Skin epidermis (tissue), 12 donors: ENCODE results near the gene ST8SIA6.
"Not testable (repeated sequence)": the region's sequence is repeated elsewhere in the genome, so short reads cannot be mapped to it uniquely, and the experiment has no call there.

Experiments used
- H3K27ac ChIP-seq, 21 experiments: fragments of 200-600 bp; sonication (generic) in 11 of 21; one replicate each; pipeline ENCODE4 v1.5.0; 2020; ENCODE audit warnings: mild to moderate bottlenecking in 3 of 21, inconsistent platforms in 2 of 21, moderate library complexity in 2 of 21
- H3K4me3 ChIP-seq, 7 experiments: fragments of 200-600 bp; sonication (generic) in 2 of 7; one replicate each; pipeline ENCODE4 v1.5.0; 2020; ENCODE audit warnings: inconsistent platforms in 2 of 7, mild to moderate bottlenecking in 2 of 7, moderate library complexity in 1 of 7

ST8SIA6 gene

GRCh38 chr10:17403161-17403560, 51.2 kb downstream of the ST8SIA6 start:
- no peak overlapping the region for H3K4me3 ChIP-seq
- H3K27ac ChIP-seq = no peak overlapping the region

- H3K27ac ChIP-seq, H3K4me3 ChIP-seq: not testable (repeated sequence)
Observed at GRCh38 chr10:17402040-17402439, 52.4 kb downstream of the ST8SIA6 start.

- H3K27ac ChIP-seq = no peak overlapping the region
- no peak overlapping the region for H3K4me3 ChIP-seq
Observed at GRCh38 chr10:17396004-17396403, 58.4 kb downstream of the ST8SIA6 start.

GRCh38 chr10:17394854-17395253, 59.5 kb downstream of the ST8SIA6 start:
- Histone ChIP-seq H3K27ac (no peak overlapping the region), H3K4me3 (no peak overlapping the region)

- Histone ChIP-seq H3K27ac (peak overlapping the region in 5 of 21 experiments; percentile 14 to 67 (median 19)), H3K4me3 (no peak overlapping the region)
Observed at GRCh38 chr10:17387861-17388503, 66.4 kb downstream of the ST8SIA6 start.

- Histone ChIP-seq H3K27ac (no peak overlapping the region), H3K4me3 (no peak overlapping the region)
Observed at GRCh38 chr10:17386616-17387075, 67.7 kb downstream of the ST8SIA6 start.

GRCh38 chr10:17386021-17386420, 68.4 kb downstream of the ST8SIA6 start:
- Histone ChIP-seq H3K4me3 (no peak overlapping the region), H3K27ac (no peak overlapping the region)

- H3K27ac ChIP-seq = no peak overlapping the region
- no peak overlapping the region for H3K4me3 ChIP-seq
Observed at GRCh38 chr10:17385066-17385465, 69.3 kb downstream of the ST8SIA6 start.

GRCh38 chr10:17383801-17384555, 70.4 kb downstream of the ST8SIA6 start:
- H3K27ac ChIP-seq = no peak overlapping the region
- H3K4me3 ChIP-seq = no peak overlapping the region

GRCh38 chr10:17381502-17382142, 72.8 kb downstream of the ST8SIA6 start:
- no peak overlapping the region for H3K27ac ChIP-seq

GRCh38 chr10:17380888-17381287, 73.5 kb downstream of the ST8SIA6 start:
- Histone ChIP-seq H3K4me3 (no peak overlapping the region), H3K27ac (no peak overlapping the region)

More at GRCh38 chr10:17381502-17382142, 72.8 kb downstream of the ST8SIA6 start:
- no peak overlapping the region for H3K4me3 ChIP-seq

GRCh38 chr10:17380016-17380415, 74.4 kb downstream of the ST8SIA6 start:
- Histone ChIP-seq H3K27ac (no peak overlapping the region), H3K4me3 (no peak overlapping the region)

GRCh38 chr10:17379151-17379690, 75.2 kb downstream of the ST8SIA6 start:
- no peak overlapping the region for H3K4me3 ChIP-seq
- H3K27ac ChIP-seq = no peak overlapping the region

GRCh38 chr10:17375936-17376584, 78.3 kb downstream of the ST8SIA6 start:
- Histone ChIP-seq H3K27ac (no peak overlapping the region), H3K4me3 (no peak overlapping the region)

GRCh38 chr10:17368708-17369272, 85.6 kb downstream of the ST8SIA6 start:
- Histone ChIP-seq H3K27ac (no peak overlapping the region), H3K4me3 (no peak overlapping the region)

GRCh38 chr10:17366705-17367104, 87.7 kb downstream of the ST8SIA6 start:
- no peak overlapping the region for H3K4me3 ChIP-seq
- no peak overlapping the region for H3K27ac ChIP-seq

- Histone ChIP-seq H3K27ac (no peak overlapping the region), H3K4me3 (no peak overlapping the region)
Observed at GRCh38 chr10:17365402-17365801, 89.0 kb downstream of the ST8SIA6 start.

- Histone ChIP-seq H3K4me3 (no peak overlapping the region), H3K27ac (no peak overlapping the region)
Observed at GRCh38 chr10:17358461-17358860, 95.9 kb downstream of the ST8SIA6 start.

GRCh38 chr10:17357781-17358180, 96.6 kb downstream of the ST8SIA6 start:
- Histone ChIP-seq H3K4me3 (no peak overlapping the region), H3K27ac (peak overlapping the region in 3 of 21 experiments; percentile 10 to 55 (median 30))

- H3K4me3 ChIP-seq = no peak overlapping the region
- H3K27ac ChIP-seq = no peak overlapping the region
Observed at GRCh38 chr10:17356820-17357219, 97.6 kb downstream of the ST8SIA6 start.
